Astrocyte of the spinal cord (primary cell): Measurements from ENCODE around the gene ADCY1.

Experiments used
- DNase-seq: peaks from one replicate; pipeline ENCODE4 v3.0.0; 2011; ENCODE audit warnings: low read depth, low spot score
- H3K4me3 ChIP-seq: 2 replicates; pipeline ENCODE4 v1.5.1; 2011; ENCODE audit warnings: low read depth, mild to moderate bottlenecking, low read length, moderate library complexity
- CTCF ChIP-seq: IDR thresholded peaks from 2 replicates; pipeline ENCODE4 v1.5.1; 2012; ENCODE audit warnings: low read depth, mild to moderate bottlenecking, low read length, inconsistent platforms
- in situ Hi-C: cut with HindIII; loops from 2 replicates; pipeline ENCODE4 v1.10.0; 2017; ENCODE audit warnings: low sequenced_read_pairs

Gene ADCY1

DNA sequence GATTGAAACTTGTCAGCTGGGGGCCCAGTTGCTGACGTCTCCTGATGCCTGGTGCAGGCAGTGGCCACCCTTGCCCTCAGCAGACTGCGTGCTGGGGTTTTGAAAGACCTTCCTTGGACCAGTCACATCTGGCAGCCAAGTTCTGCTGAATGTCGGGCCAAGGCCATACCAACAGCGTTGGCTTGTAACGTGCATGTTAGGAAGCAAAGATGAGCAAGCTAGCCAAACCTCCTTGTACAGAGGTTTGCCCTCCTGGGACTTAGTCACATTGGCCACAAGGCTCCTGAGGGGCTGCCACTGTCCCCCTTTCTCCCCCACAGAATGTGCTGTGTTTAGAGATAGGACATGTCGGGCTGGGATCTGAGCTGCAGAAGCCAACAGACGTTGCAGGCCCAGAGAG, 49.0 kb downstream of the ADCY1 start:
- in situ Hi-C loops: no loop called here
- no peak for TF ChIP-seq CTCF
- DNase-seq: no peak
- no peak overlapping the region for H3K4me3 ChIP-seq

DNA sequence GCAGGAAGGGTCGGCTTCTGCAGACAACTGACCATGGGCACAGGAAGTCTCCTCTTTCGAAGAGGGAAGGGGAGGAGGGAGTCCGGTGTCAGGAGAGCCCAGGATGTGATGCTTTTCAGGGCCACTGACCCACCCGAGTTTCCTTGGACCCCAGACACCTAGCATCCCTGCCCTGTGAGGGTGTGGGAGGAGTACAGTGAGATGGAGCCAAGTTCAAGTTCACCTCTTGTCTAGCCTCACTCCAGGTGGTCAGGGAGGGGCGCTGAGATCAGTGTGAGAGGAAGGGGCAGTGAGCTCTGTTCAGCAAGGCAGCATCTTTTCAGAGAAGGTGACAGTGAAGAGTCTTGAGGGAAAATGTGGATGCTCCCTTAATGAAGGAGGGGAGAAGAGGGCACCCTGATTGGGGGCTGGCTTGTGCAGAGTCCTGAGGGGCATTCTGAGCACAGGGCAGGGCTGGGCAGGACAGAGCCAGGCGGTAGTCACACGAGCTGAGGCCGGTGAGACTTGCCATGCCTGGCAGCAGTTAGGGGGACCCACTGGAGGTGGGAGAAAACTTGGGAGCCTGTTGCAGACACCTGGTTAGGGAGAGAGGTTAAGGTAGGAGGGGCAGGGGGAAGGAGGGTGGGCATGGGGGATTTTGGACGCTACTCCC, 49.7 kb downstream of the ADCY1 start:
- TF ChIP-seq CTCF: no peak
- no peak for DNase-seq
- in situ Hi-C loops: no loop called here
- H3K4me3 ChIP-seq: no peak overlapping the region

- no peak for DNase-seq
- no peak for TF ChIP-seq CTCF
- H3K4me3 ChIP-seq: no peak overlapping the region
- in situ Hi-C loops: no loop called here
Measured at GRCh38 chr7:45624392-45624760, 50.2 kb downstream of the ADCY1 start.

DNA sequence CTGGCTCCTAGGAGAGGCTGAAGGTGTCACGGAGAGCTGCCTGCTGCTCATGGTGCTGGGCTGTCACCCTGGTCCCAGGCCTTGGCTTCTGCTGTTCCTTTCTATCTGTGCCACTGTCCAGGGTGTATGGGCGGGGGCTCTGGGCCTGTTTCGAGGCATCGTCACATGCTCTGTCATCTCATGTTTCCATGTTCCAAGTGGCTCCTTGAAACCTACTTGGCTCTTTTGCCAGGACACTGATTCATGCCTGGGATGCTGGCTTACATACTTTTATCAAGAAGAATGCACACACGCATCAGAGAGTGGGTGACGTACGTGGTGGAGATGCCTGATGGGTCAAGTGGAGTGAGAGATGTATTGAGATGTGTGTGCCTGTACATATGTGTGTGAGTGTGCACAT, 50.9 kb downstream of the ADCY1 start:
- DNase-seq: no peak
- no peak overlapping the region for H3K4me3 ChIP-seq
- TF ChIP-seq CTCF: no peak
- in situ Hi-C loops: no loop called here

DNA sequence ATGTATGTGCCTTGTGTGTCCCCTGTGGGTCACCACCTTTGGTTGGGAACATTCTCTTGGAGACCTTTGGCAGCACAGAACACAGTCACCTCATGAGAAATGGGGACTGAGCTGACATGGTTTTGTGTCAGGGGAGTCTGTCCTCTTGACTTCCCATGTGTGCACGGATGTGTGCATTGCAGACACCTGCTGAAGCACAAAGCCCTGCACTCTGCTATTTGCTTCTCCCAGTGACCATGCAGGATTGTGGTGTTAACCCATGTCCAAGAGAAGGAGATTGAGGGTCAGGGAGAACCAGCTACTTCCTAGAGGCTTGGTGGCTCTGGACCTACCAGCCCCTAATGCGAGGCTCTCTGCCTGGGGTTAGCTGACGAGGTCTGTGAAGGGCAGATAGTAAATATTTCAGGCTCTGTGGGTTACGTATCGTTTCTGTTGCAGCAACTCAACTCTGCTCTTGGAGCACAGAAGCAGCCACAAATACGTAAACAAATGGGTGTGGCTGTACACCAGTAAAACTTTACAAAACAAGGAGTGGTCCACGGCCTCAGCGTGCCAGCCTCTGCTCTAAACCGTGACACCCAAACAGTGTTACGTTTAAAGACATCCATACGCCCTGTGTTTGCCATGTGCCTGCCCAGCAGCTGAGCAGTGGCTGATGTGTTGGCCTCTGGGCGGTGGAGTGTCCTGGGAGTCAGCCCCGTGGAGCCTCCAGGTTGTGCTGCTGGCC, 51.7 kb downstream of the ADCY1 start:
- in situ Hi-C loops: no loop called here
- no peak for TF ChIP-seq CTCF
- no peak for DNase-seq
- H3K4me3 ChIP-seq: no peak overlapping the region

GRCh38 chr7:45626441-45627430, 52.6 kb downstream of the ADCY1 start:
- TF ChIP-seq CTCF: no peak
- H3K4me3 ChIP-seq: no peak overlapping the region
- DNase-seq: no peak
- in situ Hi-C loops: no loop called here
